Measurements from ENCODE around the gene DIP2C.

DNA sequence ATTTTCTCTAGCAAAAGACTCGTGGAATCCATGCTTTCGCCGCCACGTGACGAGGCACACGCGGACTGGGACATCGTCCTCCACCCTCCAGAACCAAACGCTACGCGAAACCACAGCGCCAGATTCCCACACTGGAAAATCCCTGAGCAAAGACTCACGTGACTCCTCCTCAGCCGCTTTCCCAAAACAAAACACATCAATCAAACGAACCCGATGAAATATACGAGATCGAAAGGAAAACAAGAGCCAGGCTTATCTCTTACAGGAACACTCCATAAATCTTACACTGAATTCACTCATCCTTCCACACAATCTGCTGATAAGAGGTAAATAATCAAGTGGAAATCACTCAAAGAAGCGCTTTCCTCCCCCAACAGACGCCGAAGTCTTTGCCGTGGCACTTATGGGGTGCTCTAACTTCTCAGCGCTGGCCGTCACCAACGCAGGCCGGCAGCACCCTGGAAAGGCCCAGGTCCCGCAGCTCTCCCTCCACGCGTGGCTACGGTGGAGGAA, 23.8 kb downstream of the DIP2C start:
- no peak for TF ChIP-seq POLR2A (IDR thresholded peaks at IDR 0.05)
- TF ChIP-seq, protein P1, sequence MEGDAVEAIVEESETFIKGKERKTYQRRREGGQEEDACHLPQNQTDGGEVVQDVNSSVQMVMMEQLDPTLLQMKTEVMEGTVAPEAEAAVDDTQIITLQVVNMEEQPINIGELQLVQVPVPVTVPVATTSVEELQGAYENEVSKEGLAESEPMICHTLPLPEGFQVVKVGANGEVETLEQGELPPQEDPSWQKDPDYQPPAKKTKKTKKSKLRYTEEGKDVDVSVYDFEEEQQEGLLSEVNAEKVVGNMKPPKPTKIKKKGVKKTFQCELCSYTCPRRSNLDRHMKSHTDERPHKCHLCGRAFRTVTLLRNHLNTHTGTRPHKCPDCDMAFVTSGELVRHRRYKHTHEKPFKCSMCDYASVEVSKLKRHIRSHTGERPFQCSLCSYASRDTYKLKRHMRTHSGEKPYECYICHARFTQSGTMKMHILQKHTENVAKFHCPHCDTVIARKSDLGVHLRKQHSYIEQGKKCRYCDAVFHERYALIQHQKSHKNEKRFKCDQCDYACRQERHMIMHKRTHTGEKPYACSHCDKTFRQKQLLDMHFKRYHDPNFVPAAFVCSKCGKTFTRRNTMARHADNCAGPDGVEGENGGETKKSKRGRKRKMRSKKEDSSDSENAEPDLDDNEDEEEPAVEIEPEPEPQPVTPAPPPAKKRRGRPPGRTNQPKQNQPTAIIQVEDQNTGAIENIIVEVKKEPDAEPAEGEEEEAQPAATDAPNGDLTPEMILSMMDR (IDR thresholded peaks at IDR 0.05): no peak
